ENCODE measurements around the gene PSMD3.

PSMD3 gene

GRCh38 chr17:40024901-40025300 is 44.3 kb downstream of the PSMD3 start:
- no peak for DNase-seq

- DNase-seq, result no peak
Observed at GRCh38 chr17:40025559-40025958, 45.0 kb downstream of the PSMD3 start.

GRCh38 chr17:40025991-40026815 is 45.6 kb downstream of the PSMD3 start:
- DNase-seq, result peak; percentile 88

GRCh38 chr17:40026816-40027613 is 46.4 kb downstream of the PSMD3 start:
- peak; percentile 79 for DNase-seq

GRCh38 chr17:40027614-40028012 is 47.0 kb downstream of the PSMD3 start:
- DNase-seq, result no peak

GRCh38 chr17:40028595-40028994 is 48.0 kb downstream of the PSMD3 start:
- no peak for DNase-seq

GRCh38 chr17:40031706-40032105 is 51.1 kb downstream of the PSMD3 start:
- DNase-seq, result no peak

- DNase-seq, result no peak
Observed at GRCh38 chr17:40032322-40033320, 52.0 kb downstream of the PSMD3 start.

GRCh38 chr17:40033339-40033738 is 52.7 kb downstream of the PSMD3 start:
- DNase-seq, result no peak

GRCh38 chr17:40034426-40035161 is 54.0 kb downstream of the PSMD3 start:
- no peak for DNase-seq

GRCh38 chr17:40035162-40035559 is 54.6 kb downstream of the PSMD3 start:
- peak; percentile 9 for DNase-seq

GRCh38 chr17:40038882-40039513 is 58.4 kb downstream of the PSMD3 start:
- peak; percentile 58 for DNase-seq

GRCh38 chr17:40041196-40041595 is 60.6 kb downstream of the PSMD3 start:
- DNase-seq, result no peak
